DMS79 (cell line): ENCODE measurements around the gene HOXD11.

ENCODE experiments used
- DNase-seq: peaks from one replicate; lab custom pipeline; 2025; lab: John Stamatoyannopoulos, UW

The HOXD11 gene

GRCh38 chr2:176120364-176121189, 13.5 kb downstream of the HOXD11 start:
- DNase-seq, result no peak

GRCh38 chr2:176121190-176122051, 14.3 kb downstream of the HOXD11 start:
- DNase-seq, result no peak

GRCh38 chr2:176122052-176122682, 15.1 kb downstream of the HOXD11 start:
- peak; percentile 34 for DNase-seq

- DNase-seq, result no peak
Observed at GRCh38 chr2:176122683-176123410, 15.8 kb downstream of the HOXD11 start, which contains the start of gene HOXD9. Gene HOXD9, plus strand, starts transcription at chr2:176122719. Its CDS starts 50 bp downstream, at chr2:176122769.

- DNase-seq, result no peak
Observed at GRCh38 chr2:176123411-176124109, 16.5 kb downstream of the HOXD11 start.

- DNase-seq, result no peak
Observed at GRCh38 chr2:176124110-176124946, 17.2 kb downstream of the HOXD11 start.

GRCh38 chr2:176124947-176125771, 18.1 kb downstream of the HOXD11 start:
- DNase-seq, result no peak

GRCh38 chr2:176125772-176126054, 18.6 kb downstream of the HOXD11 start:
- no peak for DNase-seq

GRCh38 chr2:176126929-176127773, 20.1 kb downstream of the HOXD11 start:
- DNase-seq, result peak; percentile 18

- no peak for DNase-seq
Observed at GRCh38 chr2:176127774-176128072, 20.6 kb downstream of the HOXD11 start.

- DNase-seq, result no peak
Observed at GRCh38 chr2:176128172-176128981, 21.3 kb downstream of the HOXD11 start.

- DNase-seq, result peak; percentile 72
Observed at GRCh38 chr2:176128982-176129796, 22.1 kb downstream of the HOXD11 start, which contains the start of gene HOXD8. Gene HOXD8, plus strand, starts transcription at chr2:176129705. Its CDS starts 662 bp downstream, at chr2:176130367.

GRCh38 chr2:176129813-176130146, 22.7 kb downstream of the HOXD11 start:
- DNase-seq, result no peak

GRCh38 chr2:176130147-176130956, 23.3 kb downstream of the HOXD11 start:
- DNase-seq, result peak; percentile 35

GRCh38 chr2:176130957-176131847, 24.1 kb downstream of the HOXD11 start:
- DNase-seq, result no peak
